ENCODE results near the gene DUSP23.

The DUSP23 gene

GRCh38 chr1:159756397-159756796 is 24.4 kb upstream of the DUSP23 start:
- Histone ChIP-seq H3K23ac (ENCODE audit: low read length in 2 of 2) (no peak overlapping the region), H2AK5ac (ENCODE audit: low read length, severe bottlenecking) (no peak overlapping the region), H3K14ac (ENCODE audit: low read length in 2 of 2) (no peak overlapping the region), H3K27ac (ENCODE audit: low read length, poor library complexity, severe bottlenecking) (no peak overlapping the region), H3K4me1 (ENCODE audit: control insufficient read depth, insufficient read depth, low read depth, low read length) (no peaks in the 10 kb centered on the region), H3K79me1 (replicated peaks; ENCODE audit: low read length, poor library complexity, severe bottlenecking) (no peaks in the 10 kb centered on the region), H2BK12ac (ENCODE audit: low read length in 2 of 2) (no peak overlapping the region), H2BK5ac (ENCODE audit: low read depth, low read length, poor library complexity, severe bottlenecking) (no peak overlapping the region), H3K9me3 (ENCODE audit: control insufficient read depth, low read length) (no peaks in the 10 kb centered on the region), H2AFZ (ENCODE audit: low read depth, low read length) (no peak overlapping the region), H3K4ac (ENCODE audit: low read depth in 1 of 2, low read length in 2 of 2) (no peak overlapping the region), H3K18ac (ENCODE audit: low read depth in 1 of 2, low read length in 2 of 2) (no peak overlapping the region), H3K36me3 (ENCODE audit: control insufficient read depth in 1 of 2, insufficient read depth in 2 of 2, low read depth in 1 of 2, low read length in 2 of 2) (no peaks in the 10 kb centered on the region), H3K27me3 (ENCODE audit: control insufficient read depth in 1 of 2, insufficient read depth in 1 of 2, low read length in 2 of 2) (no peaks in the 10 kb centered on the region), H4K8ac (ENCODE audit: low read length) (no peak overlapping the region), H3K4me2 (ENCODE audit: low read length, poor library complexity, severe bottlenecking) (no peak overlapping the region), H2BK120ac (ENCODE audit: low read depth, low read length) (no peak overlapping the region), H3K4me3 (ENCODE audit: insufficient read depth in 1 of 2, low read depth in 1 of 2, low read length in 2 of 2) (no peak overlapping the region), H4K91ac (ENCODE audit: low read length) (no peak overlapping the region), H2BK15ac (ENCODE audit: low read depth, poor library complexity, severe bottlenecking) (no peak overlapping the region), H3K9ac (ENCODE audit: low read length) (no peak overlapping the region)
- no peak for DNase-seq

DNA sequence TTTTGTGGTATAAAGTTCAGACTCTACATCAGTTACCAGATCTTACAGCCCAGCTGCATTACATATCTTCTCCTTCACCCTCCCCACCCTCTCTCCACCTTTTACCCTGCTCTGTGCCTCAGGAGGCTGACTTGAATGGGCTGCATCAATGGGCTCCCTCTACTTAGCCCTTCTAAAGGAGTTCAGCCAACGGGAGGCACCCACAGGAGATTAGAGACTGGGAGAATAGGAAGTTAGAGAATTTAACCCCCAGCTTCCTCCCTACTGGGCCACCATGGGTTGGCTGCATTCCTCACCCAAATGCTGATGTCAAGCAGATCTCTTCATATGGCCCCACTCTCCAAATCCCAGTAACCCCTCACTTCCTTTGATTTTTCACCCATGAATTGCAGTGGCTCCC is 17.1 kb upstream of the DUSP23 start:
- Histone ChIP-seq H3K9me3 (ENCODE audit: control insufficient read depth, low read length) (no peaks in the 10 kb centered on the region), H3K4me3 (ENCODE audit: insufficient read depth in 1 of 2, low read depth in 1 of 2, low read length in 2 of 2) (no peak overlapping the region), H2BK15ac (ENCODE audit: low read depth, poor library complexity, severe bottlenecking) (no peak overlapping the region), H3K14ac (ENCODE audit: low read length in 2 of 2) (no peak overlapping the region), H3K79me1 (replicated peaks; ENCODE audit: low read length, poor library complexity, severe bottlenecking) (no peaks in the 10 kb centered on the region), H3K9ac (ENCODE audit: low read length) (no peak overlapping the region), H2BK12ac (ENCODE audit: low read length in 2 of 2) (no peak overlapping the region), H2AFZ (ENCODE audit: low read depth, low read length) (no peak overlapping the region), H3K4ac (ENCODE audit: low read depth in 1 of 2, low read length in 2 of 2) (no peak overlapping the region), H3K27me3 (ENCODE audit: control insufficient read depth in 1 of 2, insufficient read depth in 1 of 2, low read length in 2 of 2) (peaks cover 0 to 5% of the 10 kb centered on the region in 2 experiments), H2AK5ac (ENCODE audit: low read length, severe bottlenecking) (no peak overlapping the region), H3K4me1 (ENCODE audit: control insufficient read depth, insufficient read depth, low read depth, low read length) (no peaks in the 10 kb centered on the region), H3K4me2 (ENCODE audit: low read length, poor library complexity, severe bottlenecking) (no peak overlapping the region), H2BK5ac (ENCODE audit: low read depth, low read length, poor library complexity, severe bottlenecking) (no peak overlapping the region), H3K18ac (ENCODE audit: low read depth in 1 of 2, low read length in 2 of 2) (no peak overlapping the region), H4K8ac (ENCODE audit: low read length) (no peak overlapping the region), H2BK120ac (ENCODE audit: low read depth, low read length) (no peak overlapping the region), H3K27ac (ENCODE audit: low read length, poor library complexity, severe bottlenecking) (no peak overlapping the region), H3K23ac (ENCODE audit: low read length in 2 of 2) (no peak overlapping the region), H4K91ac (ENCODE audit: low read length) (no peak overlapping the region), H3K36me3 (ENCODE audit: control insufficient read depth in 1 of 2, insufficient read depth in 2 of 2, low read depth in 1 of 2, low read length in 2 of 2) (no peaks in the 10 kb centered on the region)
- DNase-seq: no peak
- WGBS: 67% methylated on average over 1 of the region's 1 CpG

DNA sequence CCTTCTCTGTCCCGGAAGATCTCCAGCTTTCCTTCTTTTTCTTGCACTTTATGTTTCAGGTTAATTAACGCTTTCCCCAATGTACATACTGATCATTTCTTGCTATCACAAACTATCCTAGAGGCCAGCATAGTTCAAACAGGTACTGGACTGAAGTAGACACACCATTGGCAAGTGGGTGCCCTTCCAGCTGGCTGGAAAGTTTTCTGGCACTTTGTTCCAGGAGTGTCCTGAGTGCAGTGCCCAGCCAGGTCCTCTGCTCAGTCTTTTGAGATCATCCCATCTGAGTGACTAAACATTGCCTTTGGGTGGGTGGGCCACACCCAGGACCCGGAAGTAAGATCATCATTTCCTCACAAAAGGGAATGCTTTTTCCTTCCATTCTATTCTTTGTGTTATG is 15.0 kb upstream of the DUSP23 start:
- no peak overlapping the region for H3K4me2 ChIP-seq (ENCODE audit: low read length, poor library complexity, severe bottlenecking)
- H3K4me3 ChIP-seq (ENCODE audit: insufficient read depth in 1 of 2, low read depth in 1 of 2, low read length in 2 of 2): no peak overlapping the region

DNA sequence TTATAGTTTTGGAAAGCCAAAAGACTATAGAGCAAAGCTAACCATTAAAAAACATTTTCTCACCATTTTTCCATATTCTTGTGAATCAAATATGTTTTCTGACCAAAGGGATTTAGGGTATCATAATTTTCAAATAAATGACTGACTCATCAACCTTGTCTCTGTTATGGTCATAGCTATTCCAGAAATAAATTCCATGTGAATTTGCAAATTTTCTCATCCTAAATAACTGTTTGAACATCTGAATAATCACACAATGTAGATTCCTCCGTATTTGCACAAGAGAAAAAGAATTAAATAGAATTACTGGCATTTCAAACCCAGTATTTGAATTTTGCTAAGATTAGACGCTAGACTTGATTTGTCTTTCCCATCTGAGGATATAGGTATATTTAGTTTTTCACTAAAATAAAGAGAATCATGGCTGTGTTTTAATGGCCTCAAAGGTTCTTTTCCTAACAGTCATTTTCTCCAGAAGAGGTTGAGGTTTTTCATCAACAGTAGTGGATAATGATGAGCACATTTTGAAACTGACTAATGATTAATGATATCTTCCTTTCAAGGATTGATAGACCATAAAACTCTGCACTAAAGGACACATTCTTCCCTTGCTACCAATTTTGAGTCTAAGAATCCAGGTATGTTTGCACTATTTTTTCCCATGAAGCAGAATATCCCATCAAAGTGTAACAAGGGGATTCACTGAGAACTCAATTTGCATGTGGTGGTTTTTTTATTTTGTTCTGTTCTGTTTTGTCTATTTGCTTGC is 9.5 kb upstream of the DUSP23 start:
- Histone ChIP-seq H3K79me1 (replicated peaks; ENCODE audit: low read length, poor library complexity, severe bottlenecking) (no peaks in the 10 kb centered on the region), H3K4me2 (ENCODE audit: low read length, poor library complexity, severe bottlenecking) (no peak overlapping the region), H3K4me1 (ENCODE audit: control insufficient read depth, insufficient read depth, low read depth, low read length) (no peaks in the 10 kb centered on the region), H2AFZ (ENCODE audit: low read depth, low read length) (no peak overlapping the region), H3K27ac (ENCODE audit: low read length, poor library complexity, severe bottlenecking) (no peak overlapping the region), H3K23ac (ENCODE audit: low read length in 2 of 2) (no peak overlapping the region), H3K36me3 (ENCODE audit: control insufficient read depth in 1 of 2, insufficient read depth in 2 of 2, low read depth in 1 of 2, low read length in 2 of 2) (no peaks in the 10 kb centered on the region), H4K8ac (ENCODE audit: low read length) (no peak overlapping the region), H2BK15ac (ENCODE audit: low read depth, poor library complexity, severe bottlenecking) (no peak overlapping the region), H2BK120ac (ENCODE audit: low read depth, low read length) (no peak overlapping the region), H2AK5ac (ENCODE audit: low read length, severe bottlenecking) (no peak overlapping the region), H3K27me3 (ENCODE audit: control insufficient read depth in 1 of 2, insufficient read depth in 1 of 2, low read length in 2 of 2) (peaks cover 3% of the 10 kb centered on the region in 2 experiments), H2BK12ac (ENCODE audit: low read length in 2 of 2) (no peak overlapping the region), H3K9ac (ENCODE audit: low read length) (no peak overlapping the region), H3K14ac (ENCODE audit: low read length in 2 of 2) (no peak overlapping the region), H4K91ac (ENCODE audit: low read length) (no peak overlapping the region), H3K4ac (ENCODE audit: low read depth in 1 of 2, low read length in 2 of 2) (no peak overlapping the region), H2BK5ac (ENCODE audit: low read depth, low read length, poor library complexity, severe bottlenecking) (no peak overlapping the region), H3K9me3 (ENCODE audit: control insufficient read depth, low read length) (no peaks in the 10 kb centered on the region), H3K4me3 (ENCODE audit: insufficient read depth in 1 of 2, low read depth in 1 of 2, low read length in 2 of 2) (no peak overlapping the region), H3K18ac (ENCODE audit: low read depth in 1 of 2, low read length in 2 of 2) (no peak overlapping the region)
- no CpG with 5 or more reads among the region's 2 CpGs for WGBS
- DNase-seq: no peak

More for the DNA sequence above, 15.0 kb upstream of the DUSP23 start:
- Histone ChIP-seq H3K4ac (ENCODE audit: low read depth in 1 of 2, low read length in 2 of 2) (no peak overlapping the region), H3K27ac (ENCODE audit: low read length, poor library complexity, severe bottlenecking) (no peak overlapping the region), H3K23ac (ENCODE audit: low read length in 2 of 2) (no peak overlapping the region), H3K27me3 (ENCODE audit: control insufficient read depth in 1 of 2, insufficient read depth in 1 of 2, low read length in 2 of 2) (peaks cover 0 to 5% of the 10 kb centered on the region in 2 experiments), H2BK5ac (ENCODE audit: low read depth, low read length, poor library complexity, severe bottlenecking) (no peak overlapping the region), H4K8ac (ENCODE audit: low read length) (no peak overlapping the region), H3K9ac (ENCODE audit: low read length) (no peak overlapping the region), H2AK5ac (ENCODE audit: low read length, severe bottlenecking) (no peak overlapping the region), H4K91ac (ENCODE audit: low read length) (no peak overlapping the region), H3K9me3 (ENCODE audit: control insufficient read depth, low read length) (no peaks in the 10 kb centered on the region), H3K18ac (ENCODE audit: low read depth in 1 of 2, low read length in 2 of 2) (no peak overlapping the region), H3K36me3 (ENCODE audit: control insufficient read depth in 1 of 2, insufficient read depth in 2 of 2, low read depth in 1 of 2, low read length in 2 of 2) (no peaks in the 10 kb centered on the region), H2BK12ac (ENCODE audit: low read length in 2 of 2) (no peak overlapping the region), H2AFZ (ENCODE audit: low read depth, low read length) (no peak overlapping the region), H3K14ac (ENCODE audit: low read length in 2 of 2) (no peak overlapping the region), H2BK120ac (ENCODE audit: low read depth, low read length) (no peak overlapping the region), H2BK15ac (ENCODE audit: low read depth, poor library complexity, severe bottlenecking) (no peak overlapping the region), H3K79me1 (replicated peaks; ENCODE audit: low read length, poor library complexity, severe bottlenecking) (no peaks in the 10 kb centered on the region), H3K4me1 (ENCODE audit: control insufficient read depth, insufficient read depth, low read depth, low read length) (no peaks in the 10 kb centered on the region)
- DNase-seq: no peak
- 82% methylated on average over 3 of the region's 3 CpGs for WGBS

Measured in mesenchymal stem cell (in vitro differentiated cells and primary cell).